SK-MEL-5 (cell line): ENCODE measurements around the gene LTBP4. TPM values are rescaled to one million over a fixed set of nuclear protein-coding genes. Genes with fewer than 3 reads are reported as not detected.
"Not testable (repeated sequence)": the region's sequence is repeated elsewhere in the genome, so short reads cannot be mapped to it uniquely, and the experiment has no call there.

Source experiments
- DNase-seq: peaks from one replicate; pipeline ENCODE4 v3.0.0-alpha.2; 2016; ENCODE audit warnings: low read depth, low spot score
- in situ Hi-C: cut with HindIII; loops from 2 replicates; pipeline ENCODE4 v1.10.0; 2016; ENCODE audit warnings: low sequenced_read_pairs, high pct_unique_total_duplicates, low pct_unique_long_range_greater_than_20kb
- total RNA-seq: library from RNA; depleted of rRNA; stranded (reverse); fragments of >200 nt; shearing (Covaris generic); gene quantifications from 2 replicates; pipeline ENCODE4 v1.2.3, GENCODE V29; 2014

Gene LTBP4
- total RNA-seq, 1 experiment from 2014 or later = 10.9 TPM

GRCh38 chr19:40619333-40620160 lies 18.4 kb downstream of the LTBP4 start:
- in situ Hi-C loops = no loop called here
- DNase-seq = no peak

GRCh38 chr19:40620161-40620485 lies 19.0 kb downstream of the LTBP4 start:
- DNase-seq = no peak
- in situ Hi-C loops = no loop called here

DNA sequence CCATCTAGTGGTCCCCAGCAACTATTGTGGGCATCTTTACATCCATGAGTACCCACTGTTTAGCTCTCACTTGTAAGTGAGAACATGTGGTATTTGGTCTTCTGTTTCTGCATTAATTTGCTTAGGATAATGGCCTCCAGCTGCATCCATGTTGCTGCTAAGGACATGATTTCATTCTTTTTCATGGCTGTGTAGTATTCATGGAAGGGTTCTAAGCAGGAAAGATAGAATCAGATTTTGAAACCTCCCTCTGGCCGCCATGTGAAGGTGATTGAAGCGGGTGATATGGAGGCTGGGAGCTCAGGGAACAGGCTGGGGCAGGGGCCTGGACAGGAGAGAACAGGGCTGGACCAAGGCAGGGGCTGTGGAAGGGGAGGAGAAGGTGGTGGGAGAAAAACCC lies 20.1 kb downstream of the LTBP4 start:
- in situ Hi-C loops = no loop called here
- no peak for DNase-seq

DNA sequence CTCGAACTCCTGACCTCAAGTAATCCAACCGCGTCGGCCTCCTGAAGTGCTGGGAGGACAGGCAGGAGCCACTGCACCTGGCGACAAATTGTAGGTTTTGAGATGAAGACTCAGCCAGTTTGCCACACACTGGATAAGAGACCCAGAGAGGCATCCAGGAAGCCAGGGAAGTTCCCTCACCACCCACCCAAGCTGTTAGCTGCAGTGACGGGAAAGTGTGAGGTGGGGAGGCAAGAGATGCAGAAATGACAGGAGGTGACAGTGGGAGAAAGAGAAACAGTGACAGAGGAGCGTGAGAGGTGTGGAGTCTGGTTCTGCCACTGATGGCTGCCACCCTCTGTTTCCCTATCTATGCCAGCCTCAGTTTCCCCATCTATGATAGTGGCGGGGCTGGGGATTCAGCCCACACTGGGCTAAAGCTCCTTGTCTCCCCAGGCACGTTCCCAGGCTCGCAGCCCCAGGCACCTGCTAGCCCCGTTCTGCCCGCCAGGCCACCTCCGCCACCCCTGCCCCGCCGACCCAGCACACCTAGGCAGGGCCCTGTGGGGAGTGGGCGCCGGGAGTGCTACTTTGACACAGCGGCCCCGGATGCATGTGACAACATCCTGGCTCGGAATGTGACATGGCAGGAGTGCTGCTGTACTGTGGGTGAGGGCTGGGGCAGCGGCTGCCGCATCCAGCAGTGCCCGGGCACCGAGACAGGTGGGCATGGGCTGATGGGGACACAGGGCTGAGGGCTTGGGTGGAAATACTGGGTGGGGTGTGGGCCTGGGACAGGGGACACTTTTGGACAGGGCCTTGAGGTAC lies 21.0 kb downstream of the LTBP4 start:
- no peak for DNase-seq
- in situ Hi-C loops = no loop called here

GRCh38 chr19:40622773-40623075 lies 21.6 kb downstream of the LTBP4 start:
- DNase-seq = no peak
- in situ Hi-C loops = no loop called here

- DNase-seq = peak; percentile 79
- in situ Hi-C loops = no loop called here
Observed at GRCh38 chr19:40623403-40624251, 22.5 kb downstream of the LTBP4 start.

DNA sequence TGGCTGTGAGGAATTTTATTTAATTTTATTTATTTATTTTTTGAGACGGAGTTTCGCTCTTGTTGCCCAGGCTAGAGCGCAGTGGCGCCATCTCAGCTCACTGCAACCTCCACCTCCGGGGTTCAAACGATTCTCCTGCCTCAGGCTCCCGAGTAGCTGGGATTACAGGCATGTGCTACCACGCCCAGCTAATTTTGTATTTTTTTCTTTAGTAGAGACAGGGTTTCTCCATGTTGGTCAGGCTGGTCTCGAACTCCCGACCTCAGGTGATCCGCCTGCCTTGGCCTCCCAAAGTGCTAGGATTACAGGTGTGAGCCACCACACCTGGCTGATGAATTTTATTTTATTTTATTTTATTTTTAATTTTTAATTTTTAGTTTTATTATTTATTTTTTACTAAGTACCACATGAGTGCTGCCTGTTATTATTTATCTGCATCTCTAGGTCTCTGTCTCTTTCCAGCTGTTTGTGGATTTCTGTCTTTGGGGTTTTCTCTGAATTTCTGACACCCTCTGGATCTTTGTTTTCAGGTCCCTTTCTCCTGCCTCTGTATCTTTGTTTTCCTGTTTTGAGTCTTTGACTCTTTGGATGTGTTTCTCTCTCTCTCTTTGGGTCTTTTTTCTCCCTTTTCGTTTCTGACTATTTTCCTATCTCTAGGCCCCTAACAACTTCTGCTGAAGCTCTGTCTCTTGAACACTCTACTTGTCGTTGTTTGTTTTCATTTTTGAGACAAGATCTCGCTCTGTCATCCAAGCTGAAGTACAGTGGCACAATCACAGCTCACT lies 23.4 kb downstream of the LTBP4 start:
- DNase-seq, in situ Hi-C loops: not testable (repeated sequence)

- no peak for DNase-seq
- in situ Hi-C loops = no loop called here
Observed at GRCh38 chr19:40625406-40626120, 24.4 kb downstream of the LTBP4 start.

DNA sequence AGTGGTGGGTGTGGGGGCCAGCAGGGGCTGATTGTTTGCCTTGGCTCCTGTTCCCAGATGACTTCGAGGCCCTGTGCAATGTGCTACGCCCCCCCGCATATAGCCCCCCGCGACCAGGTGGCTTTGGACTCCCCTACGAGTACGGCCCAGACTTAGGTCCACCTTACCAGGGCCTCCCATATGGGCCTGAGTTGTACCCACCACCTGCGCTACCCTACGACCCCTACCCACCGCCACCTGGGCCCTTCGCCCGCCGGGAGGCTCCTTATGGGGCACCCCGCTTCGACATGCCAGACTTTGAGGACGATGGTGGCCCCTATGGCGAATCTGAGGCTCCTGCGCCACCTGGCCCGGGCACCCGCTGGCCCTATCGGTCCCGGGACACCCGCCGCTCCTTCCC lies 25.7 kb downstream of the LTBP4 start:
- in situ Hi-C loops = no loop called here
- DNase-seq = no peak

GRCh38 chr19:40627486-40628279 lies 26.5 kb downstream of the LTBP4 start:
- no peak for DNase-seq
- in situ Hi-C loops = no loop called here

DNA sequence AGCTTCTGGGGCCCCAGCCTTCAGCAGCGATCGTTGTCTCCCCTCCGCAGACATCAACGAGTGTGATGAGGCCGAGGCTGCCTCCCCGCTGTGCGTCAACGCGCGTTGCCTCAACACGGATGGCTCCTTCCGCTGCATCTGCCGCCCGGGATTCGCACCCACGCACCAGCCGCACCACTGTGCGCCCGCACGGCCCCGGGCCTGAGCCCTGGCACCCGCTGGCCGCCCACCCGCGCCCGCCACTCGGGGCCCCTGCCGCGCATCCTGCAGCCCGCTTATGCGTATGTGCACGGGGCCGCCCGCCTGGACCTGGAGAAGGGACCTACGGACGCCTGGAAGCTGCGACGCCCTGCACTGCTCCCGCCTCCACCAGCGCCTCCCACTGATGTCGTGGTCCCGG lies 28.2 kb downstream of the LTBP4 start:
- in situ Hi-C loops = no loop called here
- DNase-seq = no peak

GRCh38 chr19:40630571-40631160 lies 29.5 kb downstream of the LTBP4 start:
- in situ Hi-C loops = no loop called here
- DNase-seq = no peak

DNA sequence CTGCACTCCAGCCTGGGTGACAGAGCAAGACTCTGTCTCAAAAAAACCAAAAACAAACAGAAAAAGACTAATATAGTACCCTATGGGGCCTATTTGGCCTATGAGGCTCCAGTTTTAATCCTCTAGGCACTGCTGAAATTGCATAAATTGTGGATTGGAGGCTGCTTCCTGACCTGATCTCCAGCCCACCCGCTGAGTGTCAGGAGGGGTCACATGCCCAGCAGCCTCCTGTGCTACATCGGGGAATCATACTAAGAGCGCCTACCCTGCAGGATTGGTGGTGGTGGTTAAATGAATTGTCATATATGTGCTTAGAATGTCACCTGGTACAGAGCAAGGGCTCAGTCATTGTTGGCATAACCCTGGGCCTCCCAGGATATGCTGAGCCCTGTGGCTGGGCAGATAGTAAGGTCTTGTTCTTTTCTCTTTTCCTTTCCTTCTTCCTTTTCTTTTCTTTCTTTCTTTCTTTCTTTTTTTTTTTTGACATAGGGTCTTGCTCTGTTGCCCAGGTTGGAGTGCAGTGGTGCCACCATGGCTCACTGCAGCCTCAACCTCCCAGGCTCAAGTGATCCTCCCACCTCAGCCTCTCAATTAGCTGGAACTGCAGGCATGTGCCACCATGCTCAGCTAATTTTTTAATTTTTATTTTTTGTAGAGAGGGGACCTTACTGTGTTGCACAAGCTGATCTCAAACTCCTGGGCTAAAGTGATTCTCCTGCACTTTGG lies 31.3 kb downstream of the LTBP4 start:
- in situ Hi-C loops = no loop called here
- peak; percentile 26 for DNase-seq

DNA sequence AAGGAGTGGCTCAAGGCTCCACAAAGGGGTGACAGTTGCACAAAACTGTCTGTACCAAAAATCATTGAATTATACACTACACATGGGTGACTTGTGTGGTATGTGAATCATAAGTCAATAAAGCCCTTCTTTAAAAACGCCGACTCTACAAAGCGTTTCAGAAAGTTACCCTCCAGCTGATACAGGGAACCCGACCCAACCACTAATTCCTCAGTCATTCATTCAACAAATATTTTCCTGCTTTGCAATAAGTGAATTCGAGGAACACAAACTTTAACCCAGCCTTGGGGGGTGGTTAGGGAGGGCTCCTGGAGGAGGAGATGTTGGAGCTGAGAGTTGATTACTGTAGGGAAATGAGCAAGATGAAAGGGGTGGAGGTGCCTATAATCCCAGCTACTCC lies 32.0 kb downstream of the LTBP4 start:
- no peak for DNase-seq
- in situ Hi-C loops = no loop called here

DNA sequence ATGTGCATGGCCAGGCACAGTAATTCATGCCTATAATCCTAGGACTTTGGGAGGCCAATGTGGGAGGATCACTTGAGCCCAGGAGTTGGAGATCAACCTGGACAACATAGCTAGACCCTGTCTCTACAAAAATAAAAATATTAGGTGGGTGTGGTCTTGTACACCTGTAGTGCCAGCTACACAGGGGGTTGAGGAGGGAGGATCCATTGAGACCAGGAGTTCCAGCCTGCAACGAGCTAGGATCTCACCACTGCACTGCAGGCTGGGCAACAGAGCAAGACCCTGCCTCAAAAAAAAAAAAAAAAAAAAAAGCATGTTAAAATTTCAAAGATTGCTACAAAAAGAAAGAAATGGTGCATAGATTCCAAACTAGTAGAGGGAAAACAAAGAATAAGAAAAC lies 37.2 kb downstream of the LTBP4 start:
- no peak for DNase-seq
- in situ Hi-C loops = no loop called here

DNA sequence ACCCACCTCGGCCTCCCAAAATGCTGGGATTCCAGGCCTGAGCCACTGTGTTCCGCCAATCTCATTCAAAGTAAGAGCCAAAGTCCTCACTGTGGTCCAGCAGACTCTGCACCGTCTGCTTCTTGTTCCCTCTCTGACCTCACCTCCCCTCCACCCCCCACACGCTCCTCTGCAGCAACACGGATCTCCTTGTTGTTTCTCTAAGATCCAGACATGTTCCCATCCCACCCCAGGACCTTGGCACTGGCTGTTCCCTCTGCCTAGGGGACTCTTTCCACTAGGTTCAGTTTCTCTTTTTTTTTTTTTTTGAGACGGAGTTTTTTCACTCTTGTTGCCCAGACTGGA lies 38.4 kb downstream of the LTBP4 start:
- DNase-seq = no peak
- in situ Hi-C loops = no loop called here
